ENCODE data around the gene PRKAR1A.

Gene PRKAR1A

DNA sequence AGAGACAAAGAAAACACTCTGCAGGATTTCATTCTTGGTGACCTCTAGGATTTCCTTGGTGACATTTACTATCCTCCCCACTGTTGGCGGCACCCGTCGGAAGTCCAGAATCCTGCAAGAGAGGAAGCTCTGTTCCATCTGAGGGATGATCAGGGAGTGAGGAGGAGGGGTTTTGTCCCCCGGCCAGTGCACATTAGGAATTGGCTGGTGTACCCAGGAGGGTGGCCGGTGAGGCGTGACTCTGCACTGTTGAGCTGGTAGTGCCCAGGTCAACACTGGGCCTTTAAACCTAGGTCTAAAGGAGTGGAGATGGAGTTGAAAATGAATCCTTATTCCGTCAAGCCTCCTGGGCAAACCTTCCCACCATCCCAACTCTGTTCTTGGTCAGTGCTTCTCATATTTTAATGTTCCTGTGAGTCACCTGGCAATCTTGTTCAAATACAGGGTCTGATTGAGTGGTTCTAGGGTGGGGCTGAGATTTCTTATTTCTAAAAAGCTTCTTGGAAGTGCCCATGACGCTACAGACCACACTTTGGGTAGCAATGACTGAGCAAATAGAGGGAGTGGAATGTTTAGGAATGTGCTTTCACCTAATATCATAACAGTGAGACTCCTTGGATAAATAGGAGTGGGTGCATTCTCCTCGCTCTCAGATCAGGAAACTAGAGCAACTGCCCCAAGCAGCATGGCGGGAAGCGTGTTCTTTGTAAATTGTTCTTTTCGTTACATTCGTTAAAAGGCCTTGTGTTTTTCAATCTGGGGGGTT, 30.7 kb downstream of the PRKAR1A start:
- Histone ChIP-seq H3K4me2 (ENCODE audit: low read length) (no peak overlapping the region), H3K4me1 (ENCODE audit: control insufficient read depth, low read length) (peaks cover 15% of the 10 kb centered on the region), H3K9me3 (ENCODE audit: control insufficient read depth, insufficient read depth, low read length) (no peaks in the 10 kb centered on the region), H3K36me3 (ENCODE audit: control insufficient read depth, low read length) (no peaks in the 10 kb centered on the region), H3K27ac (ENCODE audit: low read depth, low read length) (no peak overlapping the region), H3K27me3 (ENCODE audit: control insufficient read depth, low read length) (no peaks in the 10 kb centered on the region), H4K20me1 (ENCODE audit: control insufficient read depth, insufficient read depth, low read depth, low read length) (no peaks in the 10 kb centered on the region), H3F3A (ENCODE audit: control insufficient read depth, insufficient read depth) (no peaks in the 10 kb centered on the region), H3K9me2 (replicated peaks; ENCODE audit: control insufficient read depth, low read length) (no peaks in the 10 kb centered on the region), H3K79me2 (ENCODE audit: control insufficient read depth, low read length) (no peaks in the 10 kb centered on the region), H3K4me3 (ENCODE audit: low read length) (no peak overlapping the region)
- TF ChIP-seq, protein P1, sequence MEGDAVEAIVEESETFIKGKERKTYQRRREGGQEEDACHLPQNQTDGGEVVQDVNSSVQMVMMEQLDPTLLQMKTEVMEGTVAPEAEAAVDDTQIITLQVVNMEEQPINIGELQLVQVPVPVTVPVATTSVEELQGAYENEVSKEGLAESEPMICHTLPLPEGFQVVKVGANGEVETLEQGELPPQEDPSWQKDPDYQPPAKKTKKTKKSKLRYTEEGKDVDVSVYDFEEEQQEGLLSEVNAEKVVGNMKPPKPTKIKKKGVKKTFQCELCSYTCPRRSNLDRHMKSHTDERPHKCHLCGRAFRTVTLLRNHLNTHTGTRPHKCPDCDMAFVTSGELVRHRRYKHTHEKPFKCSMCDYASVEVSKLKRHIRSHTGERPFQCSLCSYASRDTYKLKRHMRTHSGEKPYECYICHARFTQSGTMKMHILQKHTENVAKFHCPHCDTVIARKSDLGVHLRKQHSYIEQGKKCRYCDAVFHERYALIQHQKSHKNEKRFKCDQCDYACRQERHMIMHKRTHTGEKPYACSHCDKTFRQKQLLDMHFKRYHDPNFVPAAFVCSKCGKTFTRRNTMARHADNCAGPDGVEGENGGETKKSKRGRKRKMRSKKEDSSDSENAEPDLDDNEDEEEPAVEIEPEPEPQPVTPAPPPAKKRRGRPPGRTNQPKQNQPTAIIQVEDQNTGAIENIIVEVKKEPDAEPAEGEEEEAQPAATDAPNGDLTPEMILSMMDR (IDR thresholded peaks at IDR 0.05; ENCODE audit: low read depth, low read length, poor library complexity, severe bottlenecking) = no peak
- TF ChIP-seq EZH2phosphoT487 (IDR thresholded peaks at IDR 0.05; ENCODE audit: borderline replicate concordance, low read length) = no peak

DNA sequence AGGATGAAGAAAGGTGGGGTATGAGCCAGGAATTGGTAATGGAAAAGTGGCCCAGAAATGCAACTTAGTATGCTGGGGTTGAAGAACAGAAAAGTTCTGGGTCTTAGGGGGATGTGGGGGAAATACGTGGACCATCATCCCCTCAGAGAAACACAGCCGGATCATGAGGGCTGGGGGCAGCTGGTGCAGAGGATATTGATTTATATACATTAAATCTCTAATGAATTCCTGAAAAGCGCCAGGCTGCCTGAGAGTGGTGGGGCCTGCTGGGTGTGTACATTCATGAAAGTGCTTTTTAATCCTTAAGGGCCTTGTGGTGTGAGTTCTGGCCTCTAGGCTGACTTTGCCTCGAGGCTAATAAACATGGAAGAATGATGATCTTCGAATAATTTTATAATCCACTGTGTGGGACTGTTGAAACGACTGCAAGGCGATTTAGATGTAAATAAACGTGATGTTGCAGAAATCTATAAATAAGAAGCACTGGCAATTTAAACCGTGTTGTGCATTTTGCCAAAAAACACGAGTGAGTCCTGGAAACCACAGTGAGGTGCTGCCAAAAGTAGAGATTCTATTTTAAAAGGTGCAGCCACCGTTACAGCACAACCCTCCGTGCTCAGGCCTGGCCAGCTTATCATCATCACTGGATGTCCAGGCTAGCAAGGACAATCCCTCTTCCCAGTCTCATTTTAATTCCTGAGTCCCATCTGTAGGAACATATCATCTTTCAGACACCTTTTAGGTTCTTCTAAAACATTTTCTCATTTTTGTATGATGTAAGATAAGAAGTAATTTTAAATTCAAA, 32.1 kb downstream of the PRKAR1A start:
- Histone ChIP-seq H3K27me3 (ENCODE audit: control insufficient read depth, low read length) (no peaks in the 10 kb centered on the region), H4K20me1 (ENCODE audit: control insufficient read depth, insufficient read depth, low read depth, low read length) (no peaks in the 10 kb centered on the region), H3K4me2 (ENCODE audit: low read length) (no peak overlapping the region), H3K79me2 (ENCODE audit: control insufficient read depth, low read length) (no peaks in the 10 kb centered on the region), H3K27ac (ENCODE audit: low read depth, low read length) (no peak overlapping the region), H3F3A (ENCODE audit: control insufficient read depth, insufficient read depth) (no peaks in the 10 kb centered on the region), H3K36me3 (ENCODE audit: control insufficient read depth, low read length) (no peaks in the 10 kb centered on the region), H3K4me1 (ENCODE audit: control insufficient read depth, low read length) (peaks cover 11% of the 10 kb centered on the region), H3K4me3 (ENCODE audit: low read length) (no peak overlapping the region), H3K9me3 (ENCODE audit: control insufficient read depth, insufficient read depth, low read length) (no peaks in the 10 kb centered on the region), H3K9me2 (replicated peaks; ENCODE audit: control insufficient read depth, low read length) (no peaks in the 10 kb centered on the region)
- TF ChIP-seq, protein P1 (IDR thresholded peaks at IDR 0.05; ENCODE audit: low read depth, low read length, poor library complexity, severe bottlenecking) = no peak
- no peak for TF ChIP-seq EZH2phosphoT487 (IDR thresholded peaks at IDR 0.05; ENCODE audit: borderline replicate concordance, low read length)

- no peaks in the 10 kb centered on the region for H3K36me3 ChIP-seq (ENCODE audit: control insufficient read depth, low read length)
- TF ChIP-seq EZH2phosphoT487 (IDR thresholded peaks at IDR 0.05; ENCODE audit: borderline replicate concordance, low read length) = no peak
- TF ChIP-seq, protein P1 (IDR thresholded peaks at IDR 0.05; ENCODE audit: low read depth, low read length, poor library complexity, severe bottlenecking) = no peak
- no peak overlapping the region for H3K27ac ChIP-seq (ENCODE audit: low read depth, low read length)
- no peaks in the 10 kb centered on the region for H3K27me3 ChIP-seq (ENCODE audit: control insufficient read depth, low read length)
- no peak overlapping the region for H3K4me3 ChIP-seq (ENCODE audit: low read length)
- no peaks in the 10 kb centered on the region for H3F3A ChIP-seq (ENCODE audit: control insufficient read depth, insufficient read depth)
- H4K20me1 ChIP-seq (ENCODE audit: control insufficient read depth, insufficient read depth, low read depth, low read length) = no peaks in the 10 kb centered on the region
- H3K79me2 ChIP-seq (ENCODE audit: control insufficient read depth, low read length) = no peaks in the 10 kb centered on the region
- H3K9me3 ChIP-seq (ENCODE audit: control insufficient read depth, insufficient read depth, low read length) = no peaks in the 10 kb centered on the region; the same call in 1 of the 2 replicates
- no peaks in the 10 kb centered on the region for H3K9me2 ChIP-seq (replicated peaks; ENCODE audit: control insufficient read depth, low read length)
- H3K4me2 ChIP-seq (ENCODE audit: low read length) = no peak overlapping the region
- H3K4me1 ChIP-seq (ENCODE audit: control insufficient read depth, low read length) = no peaks in the 10 kb centered on the region
Measured at GRCh38 chr17:68556551-68556950, 44.3 kb downstream of the PRKAR1A start.

Data from DOHH2 (cell line).